LNCaP clone FGC (cell line): ENCODE measurements around the gene AMZ2.
A peak's percentile ranks its signal among the peaks of the same experiment; 100 is the strongest.
"Not testable (repeated sequence)": the region's sequence is repeated elsewhere in the genome, so short reads cannot be mapped to it uniquely, and the experiment has no call there.

Experiments
- DNase-seq: peaks from one replicate; pipeline ENCODE4 v3.0.0-alpha.2; 2011; ENCODE audit warnings: low read depth
- H3K4me3 ChIP-seq: 2 replicates; pipeline ENCODE4 v1.5.1; 2011; ENCODE audit warnings: mild to moderate bottlenecking, low read depth, low read length, control low read depth
- TF ChIP-seq, protein P1 (sequence below): IDR thresholded peaks from 2 replicates; pipeline ENCODE4 v1.5.1; 2012; ENCODE audit warnings: mild to moderate bottlenecking; ENCODE audit not compliant: control insufficient read depth, insufficient read depth; ENCODE audit errors: extremely low read depth

AMZ2 gene

DNA sequence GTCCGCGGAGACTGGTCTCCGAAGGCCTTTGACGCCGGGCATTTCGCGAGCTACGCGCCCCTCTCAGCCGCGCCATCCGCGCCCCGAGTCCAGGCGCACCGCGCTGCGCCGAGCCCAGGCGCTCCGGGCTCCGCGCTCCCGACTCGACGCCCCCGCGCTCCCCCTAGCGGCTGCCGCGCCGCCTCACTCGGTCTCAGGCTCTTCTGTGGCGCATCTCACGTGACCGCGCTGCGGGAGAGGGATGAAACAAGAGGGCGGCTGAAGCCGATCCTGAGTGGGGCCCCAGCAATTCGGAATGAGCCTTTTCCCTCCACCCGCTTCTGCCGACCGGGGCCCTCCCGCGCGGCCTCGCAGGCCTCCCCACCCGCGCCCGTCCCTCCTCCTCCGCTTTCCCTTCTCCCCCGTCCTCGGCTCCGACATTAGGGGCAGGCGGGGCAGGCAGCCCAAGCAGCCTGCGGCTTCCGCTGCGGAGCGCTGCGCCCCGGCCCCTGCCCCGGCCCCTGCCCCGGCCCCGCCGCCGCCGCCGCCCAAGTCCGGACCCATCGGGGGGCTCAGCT lies 42.5 kb upstream of the AMZ2 start:
- H3K4me3 ChIP-seq, result peak overlapping the region; percentile 69
- TF ChIP-seq, protein P1, sequence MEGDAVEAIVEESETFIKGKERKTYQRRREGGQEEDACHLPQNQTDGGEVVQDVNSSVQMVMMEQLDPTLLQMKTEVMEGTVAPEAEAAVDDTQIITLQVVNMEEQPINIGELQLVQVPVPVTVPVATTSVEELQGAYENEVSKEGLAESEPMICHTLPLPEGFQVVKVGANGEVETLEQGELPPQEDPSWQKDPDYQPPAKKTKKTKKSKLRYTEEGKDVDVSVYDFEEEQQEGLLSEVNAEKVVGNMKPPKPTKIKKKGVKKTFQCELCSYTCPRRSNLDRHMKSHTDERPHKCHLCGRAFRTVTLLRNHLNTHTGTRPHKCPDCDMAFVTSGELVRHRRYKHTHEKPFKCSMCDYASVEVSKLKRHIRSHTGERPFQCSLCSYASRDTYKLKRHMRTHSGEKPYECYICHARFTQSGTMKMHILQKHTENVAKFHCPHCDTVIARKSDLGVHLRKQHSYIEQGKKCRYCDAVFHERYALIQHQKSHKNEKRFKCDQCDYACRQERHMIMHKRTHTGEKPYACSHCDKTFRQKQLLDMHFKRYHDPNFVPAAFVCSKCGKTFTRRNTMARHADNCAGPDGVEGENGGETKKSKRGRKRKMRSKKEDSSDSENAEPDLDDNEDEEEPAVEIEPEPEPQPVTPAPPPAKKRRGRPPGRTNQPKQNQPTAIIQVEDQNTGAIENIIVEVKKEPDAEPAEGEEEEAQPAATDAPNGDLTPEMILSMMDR, result peak; percentile 97
- DNase-seq, result peak; percentile 42

DNA sequence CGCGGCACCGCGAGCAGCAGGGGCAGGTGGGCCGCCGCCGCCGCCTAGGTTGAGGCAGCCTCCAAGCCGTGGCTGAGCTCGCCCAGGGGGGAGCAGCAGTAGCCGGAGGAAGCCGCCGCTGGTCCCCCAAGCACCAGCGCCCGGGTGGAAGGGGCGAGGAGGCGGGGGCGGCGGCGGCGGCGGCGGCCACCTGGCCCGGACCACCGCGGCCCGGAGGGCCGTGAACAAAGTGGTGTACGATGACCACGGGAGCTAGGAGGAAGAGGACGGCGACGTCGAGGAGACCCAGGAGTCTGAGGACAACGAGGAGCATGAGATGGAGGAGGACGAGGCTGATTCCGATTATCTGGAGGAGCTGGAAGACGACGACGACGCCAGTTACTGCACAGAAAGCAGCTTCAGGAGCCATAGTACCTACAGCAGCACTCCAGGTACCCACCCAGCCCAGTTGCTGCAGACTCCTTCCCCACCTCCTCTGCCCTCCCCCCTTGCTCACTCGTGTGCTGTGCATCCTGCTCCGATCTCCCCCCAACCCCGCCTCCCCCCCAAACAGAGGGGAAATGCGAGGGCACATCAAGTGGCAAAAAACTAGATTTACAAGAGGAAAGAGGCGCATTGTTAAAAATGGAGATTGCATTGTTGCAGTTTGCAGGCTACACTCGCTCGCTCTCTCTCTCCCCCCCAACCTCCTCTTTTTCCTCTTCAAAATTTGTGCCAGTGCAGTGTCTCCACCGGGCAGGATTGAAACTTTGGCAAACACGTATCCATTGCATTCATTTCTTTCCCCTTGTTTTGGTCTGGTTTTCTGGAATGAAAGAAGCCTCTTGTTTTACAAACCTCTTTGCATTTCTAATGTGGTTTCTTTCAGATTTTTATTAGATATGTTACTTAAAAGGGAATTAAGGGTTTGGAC lies 41.8 kb upstream of the AMZ2 start:
- TF ChIP-seq, protein P1, result no peak
- peak overlapping the region; percentile 69 for H3K4me3 ChIP-seq
- no peak for DNase-seq

DNA sequence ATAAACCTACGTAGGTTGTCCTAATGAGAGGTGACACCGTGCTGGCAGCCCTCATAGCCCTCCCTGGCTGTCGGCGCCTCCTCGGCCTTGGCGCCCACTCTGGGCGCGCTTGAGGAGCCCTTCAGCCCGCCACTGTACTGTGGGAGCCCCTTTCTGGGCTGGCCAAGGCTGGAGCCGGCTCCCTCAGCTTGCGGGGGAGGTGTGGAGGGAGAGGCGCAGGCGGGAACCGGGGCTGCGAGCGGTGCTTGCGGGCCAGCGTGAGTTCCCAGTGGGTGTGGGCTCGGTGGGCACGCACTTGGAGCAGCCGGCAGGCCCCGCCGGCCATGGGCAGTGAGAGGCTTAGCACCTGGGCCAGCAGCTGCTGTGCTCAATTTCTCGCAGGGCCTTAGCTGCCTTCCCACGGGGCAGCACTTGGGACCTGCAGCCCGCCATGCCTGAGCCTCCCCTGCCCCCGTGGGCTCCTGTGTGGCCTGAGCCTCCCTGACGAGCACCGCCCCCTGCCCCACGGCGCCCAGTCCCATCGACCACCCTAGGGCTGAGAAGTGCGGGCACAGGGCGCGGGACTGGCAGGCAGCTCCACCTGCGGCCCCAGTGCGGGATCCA lies 40.1 kb upstream of the AMZ2 start:
- H3K4me3 ChIP-seq, result no peak overlapping the region
- DNase-seq, result no peak
- TF ChIP-seq, protein P1, result no peak

DNA sequence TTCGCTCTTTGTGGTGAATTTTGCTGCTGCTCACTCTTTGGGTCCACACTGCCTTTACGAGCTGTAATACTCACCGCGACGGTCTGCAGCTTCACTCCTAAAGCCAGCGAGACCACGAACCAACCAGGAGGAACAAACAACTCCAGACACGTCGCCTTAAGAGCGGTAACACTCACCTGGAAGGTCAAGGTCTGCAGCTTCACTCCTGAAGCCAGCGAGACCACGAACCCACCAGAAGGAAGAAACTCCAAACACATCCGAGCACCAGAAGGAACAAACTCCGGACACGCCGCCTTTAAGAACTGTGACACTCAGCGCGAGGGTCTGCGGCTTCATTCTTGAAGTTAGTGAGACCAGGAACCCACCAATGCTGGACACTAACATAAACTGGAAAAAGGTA lies 39.2 kb upstream of the AMZ2 start:
- H3K4me3 ChIP-seq, DNase-seq: not testable (repeated sequence)

DNA sequence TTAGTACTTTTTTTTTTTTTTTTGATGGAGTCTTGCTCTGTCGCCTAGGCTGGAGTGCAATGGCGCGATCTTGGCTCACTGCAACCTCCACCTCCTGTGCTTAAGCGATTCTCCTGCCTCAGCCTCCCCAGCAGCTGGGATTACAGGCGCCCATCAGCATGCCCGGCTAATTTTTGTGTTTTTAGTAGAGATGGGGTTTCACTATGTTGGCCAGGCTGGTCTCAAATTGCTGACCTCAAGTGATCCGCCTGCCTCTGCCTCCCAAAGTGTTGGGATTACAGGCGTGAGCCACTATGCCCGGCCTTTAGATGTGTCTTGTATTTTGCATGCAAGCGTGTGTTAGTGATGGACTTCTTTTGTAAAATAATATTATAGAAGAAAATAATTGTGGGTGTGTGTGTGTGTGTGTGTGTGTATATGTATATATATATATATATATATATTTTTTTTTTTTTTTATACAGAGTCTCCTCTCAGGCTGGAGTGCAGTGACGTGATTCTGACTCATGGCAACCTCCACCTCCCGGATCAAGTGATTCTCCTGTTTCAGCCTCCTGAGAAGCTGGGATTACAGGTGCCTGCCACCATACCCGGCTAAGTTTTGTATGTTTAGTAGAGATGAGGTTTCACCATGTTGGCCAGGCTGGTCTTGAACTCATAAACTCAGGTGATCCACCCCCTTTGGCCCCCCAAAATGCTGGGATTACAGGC lies 38.5 kb upstream of the AMZ2 start:
- not testable (repeated sequence) for H3K4me3 ChIP-seq, DNase-seq

DNA sequence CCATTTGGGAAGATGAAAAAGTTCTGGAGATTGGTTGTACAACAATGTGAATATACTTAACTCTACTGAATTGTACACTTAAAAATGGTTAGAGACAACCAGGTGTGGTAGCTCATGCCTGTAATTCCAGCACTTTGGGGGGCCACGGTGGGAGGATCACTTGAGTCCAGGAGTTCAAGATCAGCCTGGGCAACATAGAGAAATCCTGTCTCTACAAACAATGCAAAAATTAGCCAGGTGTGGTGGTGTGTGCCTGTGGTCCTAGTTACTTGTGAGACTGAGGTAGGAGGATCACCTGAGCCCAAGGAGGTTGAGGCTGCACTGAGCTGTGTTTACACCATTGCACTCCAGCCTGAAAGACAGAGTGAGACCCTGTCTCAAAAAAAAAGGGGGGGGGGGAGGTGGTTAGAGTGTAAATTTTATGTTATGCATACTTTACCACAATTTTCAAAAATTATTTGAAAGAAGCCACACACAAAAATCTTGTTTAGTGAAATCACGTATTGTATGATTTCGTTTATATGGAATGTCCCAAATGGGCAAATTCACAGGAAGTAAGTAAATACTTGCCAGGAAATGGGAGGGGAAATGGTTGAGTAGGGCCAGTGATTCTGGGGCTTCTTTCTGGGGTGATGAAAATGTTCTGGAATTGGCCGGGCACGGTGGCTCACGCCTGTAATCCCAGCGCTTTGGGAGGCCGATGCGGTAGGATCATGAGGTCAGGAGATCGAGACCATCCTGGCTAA lies 37.1 kb upstream of the AMZ2 start:
- no peak for DNase-seq
- H3K4me3 ChIP-seq, result no peak overlapping the region
- TF ChIP-seq, protein P1, result no peak

DNA sequence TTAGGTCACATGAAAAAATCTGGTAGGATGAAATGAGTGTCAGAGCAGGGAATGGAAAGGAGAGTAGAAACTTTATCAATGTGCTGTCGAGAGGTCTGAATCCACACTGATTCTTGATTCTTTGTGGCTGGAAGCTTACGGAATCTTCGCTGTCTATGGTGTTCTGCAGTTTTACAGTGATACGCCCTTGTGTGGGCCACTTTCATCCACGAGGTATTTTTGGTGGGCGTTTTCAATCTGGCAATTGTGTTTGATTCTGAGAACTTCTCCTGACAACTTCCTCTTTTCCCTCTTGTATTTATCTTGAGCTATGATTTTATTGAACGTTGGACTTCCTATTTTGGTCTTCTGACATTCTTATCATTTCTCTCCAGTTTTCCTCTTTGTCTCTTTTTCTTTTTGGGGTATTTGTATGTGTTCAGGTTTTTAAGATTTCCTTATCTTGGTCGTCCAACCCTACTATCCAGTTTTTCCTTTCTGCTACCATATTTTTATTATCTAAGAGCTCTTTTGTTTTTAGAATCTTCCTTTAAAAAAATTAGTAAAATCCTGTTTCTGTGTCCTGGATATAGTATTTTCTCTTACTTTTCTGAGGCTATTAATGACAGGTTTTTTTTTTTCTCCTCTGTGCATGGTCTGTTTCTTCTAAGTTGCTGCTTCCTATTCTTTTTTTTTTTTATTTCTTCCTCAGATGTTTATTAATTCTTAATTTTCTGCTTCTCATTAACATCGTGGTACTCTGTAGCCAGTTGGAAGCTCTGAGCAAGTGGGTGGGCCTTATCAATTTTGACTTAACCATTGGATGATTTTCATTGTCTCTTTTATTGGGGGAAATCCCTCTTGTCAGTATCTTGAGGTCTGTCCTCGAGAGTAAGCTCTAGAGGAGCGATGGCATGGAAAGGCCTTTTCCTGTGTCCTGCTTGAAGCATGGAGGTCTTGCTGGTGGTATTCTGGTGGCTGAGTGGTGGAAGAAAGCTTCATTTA lies 34.1 kb upstream of the AMZ2 start:
- H3K4me3 ChIP-seq, DNase-seq: not testable (repeated sequence)

DNA sequence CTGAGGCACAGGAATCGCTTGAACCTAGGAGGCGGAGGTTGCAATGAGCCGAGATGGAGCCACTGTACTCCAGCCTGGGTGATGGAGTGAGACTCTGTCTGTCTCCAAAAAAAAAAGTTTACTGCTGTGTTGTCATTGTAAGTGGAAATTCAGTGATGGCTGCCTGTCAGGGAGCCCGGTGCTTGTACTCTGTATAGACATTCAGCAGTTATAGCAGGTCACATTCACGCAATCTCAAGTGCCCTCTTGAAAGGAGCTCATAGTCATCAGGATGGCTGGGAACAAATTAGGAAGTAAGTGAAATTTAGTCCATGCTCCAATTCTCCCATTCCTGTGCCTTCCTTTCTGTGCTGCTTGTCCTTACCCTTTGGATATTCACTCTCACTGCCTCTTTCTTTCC lies 32.4 kb upstream of the AMZ2 start:
- not testable (repeated sequence) for DNase-seq, H3K4me3 ChIP-seq

DNA sequence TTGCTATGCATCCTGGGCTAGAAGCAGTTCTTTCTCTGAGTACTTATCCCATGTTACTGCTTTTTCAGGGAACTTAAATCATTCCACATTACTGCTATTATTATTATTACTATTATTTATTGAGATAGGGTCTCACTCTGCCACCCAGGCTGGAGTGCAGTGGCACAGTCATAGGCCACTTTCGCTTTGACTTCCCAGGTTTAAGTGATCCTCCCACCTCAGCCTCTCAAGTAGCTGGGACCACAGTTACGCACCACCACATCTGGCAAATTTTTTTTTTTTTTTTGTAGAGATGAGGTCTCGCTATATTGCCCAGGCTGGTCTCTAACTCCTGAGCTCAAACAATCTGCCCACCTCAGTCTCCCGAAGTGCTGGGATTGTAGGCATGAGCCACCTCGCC lies 28.4 kb upstream of the AMZ2 start:
- not testable (repeated sequence) for DNase-seq

DNA sequence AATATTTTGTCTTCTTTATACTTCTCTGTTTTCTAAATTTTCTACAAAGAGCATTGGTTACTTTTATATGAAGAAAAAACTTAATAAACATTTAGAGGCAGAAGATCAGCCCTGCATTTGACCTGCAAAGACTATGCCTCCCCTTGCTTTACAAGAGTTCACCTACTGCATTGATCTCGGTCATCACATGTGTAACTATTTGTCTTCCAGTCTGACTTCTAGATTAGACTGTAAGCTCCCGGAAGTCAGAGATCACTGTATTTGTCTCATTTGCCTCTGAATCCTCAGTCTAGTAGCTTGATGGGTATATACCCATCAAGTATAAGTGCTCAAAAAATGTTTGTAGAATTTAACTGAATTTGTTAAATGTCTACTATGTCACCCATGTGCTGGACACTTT lies 27.7 kb upstream of the AMZ2 start:
- not testable (repeated sequence) for DNase-seq, H3K4me3 ChIP-seq

More for the DNA sequence above, 28.4 kb upstream of the AMZ2 start:
- H3K4me3 ChIP-seq, result not testable (repeated sequence)

DNA sequence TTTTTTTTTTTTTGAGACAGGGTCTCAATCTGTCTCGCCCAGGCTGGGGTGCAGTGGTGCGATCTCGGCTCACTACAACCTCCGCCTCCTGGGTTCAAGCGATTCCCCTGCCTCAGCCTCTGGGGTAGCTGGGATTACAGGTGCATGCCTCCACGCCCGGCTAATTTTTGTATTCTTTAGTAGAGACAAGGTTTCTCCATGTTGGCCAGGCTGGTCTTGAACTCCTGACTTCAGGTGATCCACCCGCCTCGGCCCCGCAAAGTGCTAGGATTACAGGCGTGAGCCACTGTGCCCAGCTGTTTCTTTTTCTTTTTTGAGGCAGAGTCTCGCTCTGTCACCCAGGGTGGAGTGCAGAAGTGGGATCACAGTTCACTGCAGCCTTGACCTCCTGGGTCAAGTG lies 27.1 kb upstream of the AMZ2 start:
- not testable (repeated sequence) for DNase-seq, H3K4me3 ChIP-seq
